Fibroblast of upper back skin (primary cell): Measurements from ENCODE around the gene GLB1L.

ENCODE experiments used
- DNase-seq: peaks from one replicate; pipeline ENCODE4 v3.0.0-alpha.2; 2013

The GLB1L gene

DNA sequence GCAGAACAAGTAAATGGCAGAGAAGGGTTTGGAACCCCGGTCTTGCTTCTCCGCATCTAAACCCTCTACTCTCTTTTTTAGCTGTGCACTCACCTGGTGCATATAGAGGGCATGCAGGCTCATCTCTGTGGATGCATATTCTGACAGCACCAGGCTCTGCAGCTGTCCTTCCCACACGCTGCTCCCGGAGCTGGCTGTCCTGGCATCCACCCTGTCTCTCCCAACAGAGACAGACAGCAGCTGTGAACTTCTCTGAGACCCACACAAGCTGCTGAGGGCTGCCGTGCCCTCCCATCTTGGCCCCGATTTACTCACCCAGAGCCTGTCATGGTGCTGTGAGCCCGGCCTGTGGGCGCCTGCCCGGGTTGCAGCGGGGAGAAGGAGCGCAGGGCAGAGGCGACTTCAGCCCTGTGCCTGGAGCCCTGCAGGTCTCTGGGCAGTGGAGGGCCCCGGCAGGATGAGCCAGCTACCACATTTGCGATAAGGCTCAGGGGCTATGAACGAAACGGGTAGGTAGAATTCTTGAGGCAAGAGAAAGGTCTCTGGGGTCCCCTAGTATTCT is 23.2 kb downstream of the GLB1L start:
- DNase-seq, result no peak

DNA sequence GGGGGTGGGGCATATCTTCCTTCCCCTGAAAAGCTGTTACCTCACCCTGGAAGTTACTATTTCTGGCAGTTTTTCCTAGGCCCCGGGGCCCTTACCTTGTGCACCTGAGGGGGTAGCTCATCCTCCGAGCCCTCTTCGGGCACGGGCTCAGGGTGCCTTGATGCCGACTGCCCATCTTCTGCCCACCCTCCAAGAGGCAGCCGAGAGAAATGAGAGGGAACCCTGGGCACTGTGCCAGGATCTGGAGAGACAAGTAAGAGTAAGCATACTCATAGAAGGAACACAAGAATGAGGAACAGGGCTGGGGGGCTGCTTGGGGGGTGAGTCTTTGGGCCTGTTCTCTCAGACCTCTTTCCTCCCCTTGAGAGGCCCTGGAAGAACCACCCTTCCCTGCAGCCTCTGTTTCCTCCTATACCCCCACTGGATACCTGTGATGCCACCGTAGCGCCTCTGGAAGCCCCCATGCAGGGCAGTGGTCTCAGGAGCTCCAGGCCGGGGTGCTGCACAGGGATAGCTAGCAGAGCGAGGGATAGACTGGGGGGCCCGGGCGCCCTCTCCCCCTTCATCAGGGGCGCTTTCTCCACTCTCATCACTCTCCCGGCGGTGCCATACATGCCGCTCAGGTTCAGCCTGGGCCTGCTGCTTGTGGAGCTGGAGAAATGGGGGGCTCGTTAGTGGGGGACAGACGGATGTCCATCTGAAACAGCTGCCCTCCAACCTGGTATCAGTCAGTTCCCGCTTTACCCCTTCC is 24.4 kb downstream of the GLB1L start:
- no peak for DNase-seq

DNA sequence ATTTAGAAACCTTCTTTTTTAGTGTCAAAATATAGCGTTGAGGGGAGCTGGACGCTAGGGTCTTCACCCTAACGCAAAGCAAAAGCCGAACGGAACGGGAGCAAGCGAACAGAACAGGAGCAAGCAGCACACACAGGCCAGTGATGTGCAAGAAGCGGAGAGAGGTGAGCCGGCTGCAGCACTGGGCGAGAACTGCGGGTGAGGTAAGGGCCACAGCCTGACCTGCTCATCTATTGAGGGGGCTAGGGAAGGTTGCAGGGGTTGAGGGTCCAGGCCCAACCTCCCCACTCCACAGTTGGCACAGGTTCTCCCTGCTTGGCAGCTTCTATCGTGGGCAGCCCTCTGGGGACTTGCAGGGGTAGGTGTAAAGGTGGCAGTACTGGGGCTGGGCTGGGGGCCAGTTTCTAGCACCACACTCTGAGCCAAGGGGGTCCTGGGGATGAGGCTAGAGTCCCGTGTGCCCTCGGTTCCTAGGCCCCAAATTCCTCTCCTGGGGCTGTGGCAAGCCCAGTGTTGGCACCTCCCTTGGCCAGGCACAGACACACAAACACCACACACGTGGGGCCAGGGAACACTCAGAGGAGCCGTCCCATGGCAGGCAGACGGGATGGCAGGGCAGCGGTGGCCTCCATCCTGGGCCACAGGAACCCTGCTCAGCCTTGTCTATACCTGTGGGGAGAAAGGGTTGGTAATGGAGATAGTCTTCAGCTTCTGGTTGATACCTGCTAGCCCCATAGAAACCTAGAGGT is 25.3 kb downstream of the GLB1L start:
- no peak for DNase-seq

DNA sequence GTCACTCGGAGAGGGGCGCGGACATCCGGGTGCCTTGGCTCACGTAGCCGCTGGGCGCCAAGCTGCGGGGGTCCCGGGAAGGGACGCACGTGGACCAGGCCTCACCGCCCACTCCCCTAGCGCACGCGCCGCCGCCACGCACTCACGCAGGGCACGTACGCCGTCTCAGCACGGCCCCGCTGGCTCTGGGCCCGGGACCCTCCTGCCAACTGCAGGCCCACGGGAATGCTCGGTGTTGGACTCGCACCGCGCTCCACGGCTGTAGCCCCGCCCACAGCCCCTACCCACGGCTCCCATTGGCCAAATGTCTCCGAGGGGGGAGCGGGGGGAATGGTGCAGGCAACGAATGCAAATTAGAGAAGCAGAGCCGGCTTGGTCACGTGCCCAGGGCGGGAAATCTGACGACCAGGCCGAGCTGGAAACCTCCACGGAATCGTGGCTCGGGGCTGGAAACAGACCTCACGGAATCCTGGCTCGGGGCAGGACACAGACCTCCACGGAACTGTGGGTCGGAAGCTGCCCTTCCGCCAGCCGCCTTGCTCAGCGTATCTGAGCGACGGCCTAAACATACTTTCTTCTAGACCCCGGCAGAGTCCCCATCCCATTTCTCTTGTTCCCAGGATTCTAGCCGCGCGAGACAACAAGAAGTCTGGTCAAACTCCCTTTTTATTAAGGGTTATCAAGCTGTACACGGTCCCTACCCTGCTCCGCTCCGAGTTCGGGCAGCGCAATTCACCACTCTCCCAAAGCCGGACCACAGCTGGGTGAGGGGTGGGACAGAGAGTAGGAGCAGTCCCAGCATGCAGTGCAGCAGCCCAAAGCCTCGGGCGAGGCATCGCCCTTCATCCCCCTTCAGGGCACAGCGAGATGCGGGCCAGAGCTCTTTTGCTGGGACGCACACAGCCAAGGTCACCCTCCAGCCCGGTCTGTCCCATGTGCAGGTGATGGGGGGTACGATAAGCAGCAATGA is 26.2 kb downstream of the GLB1L start, which contains the start of gene ABCB6:
ABCB6 (minus strand) TSS at position 227 of the 970 bp plus-strand sequence. CDS start 285 bp downstream, outside the sequence.
- peak; percentile 97 for DNase-seq

DNA sequence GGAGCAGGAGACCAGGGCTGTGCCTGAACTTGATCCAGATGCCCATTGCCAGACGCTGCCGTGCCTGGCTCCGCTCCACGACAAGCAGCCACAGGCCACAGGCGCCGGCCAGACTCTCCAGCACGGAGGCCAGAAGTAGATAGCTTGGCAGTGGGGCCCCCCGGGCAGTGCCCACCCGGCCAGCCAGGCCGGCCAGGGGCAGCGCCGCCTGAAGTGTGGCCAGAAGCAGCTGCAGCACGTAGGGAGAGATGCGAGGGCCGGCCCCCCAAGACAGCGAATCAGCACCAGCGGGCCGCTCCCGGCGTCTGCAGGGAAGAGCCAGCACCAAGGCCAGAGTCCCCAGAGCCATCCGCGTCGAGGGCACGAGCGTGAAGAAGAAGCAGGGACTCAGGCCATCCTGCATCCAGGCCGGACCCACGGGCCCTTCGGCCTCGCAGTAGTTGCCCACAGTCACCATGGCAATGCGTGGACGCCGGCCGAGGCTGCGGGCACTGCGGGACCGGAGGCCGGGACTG is 27.0 kb downstream of the GLB1L start:
- peak; percentile 70 for DNase-seq

DNA sequence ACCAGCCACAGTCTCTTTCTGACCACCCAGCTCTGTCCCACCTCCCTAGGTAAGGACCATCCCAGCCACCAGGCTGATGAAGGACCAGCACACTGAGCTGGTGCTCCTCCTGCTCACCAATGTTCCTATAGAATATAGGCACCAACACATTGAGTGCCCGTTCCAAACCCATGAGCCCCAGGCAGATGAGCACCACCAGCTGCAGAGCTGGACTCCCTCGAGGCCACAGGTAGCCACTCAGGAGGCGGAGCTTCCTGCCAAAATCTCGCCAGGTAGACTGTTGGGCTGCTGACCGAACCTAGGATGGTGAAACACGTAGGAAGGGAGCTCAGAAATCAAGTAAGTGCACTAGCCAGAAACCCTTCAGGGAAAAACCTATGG is 28.7 kb downstream of the GLB1L start:
- DNase-seq, result no peak

DNA sequence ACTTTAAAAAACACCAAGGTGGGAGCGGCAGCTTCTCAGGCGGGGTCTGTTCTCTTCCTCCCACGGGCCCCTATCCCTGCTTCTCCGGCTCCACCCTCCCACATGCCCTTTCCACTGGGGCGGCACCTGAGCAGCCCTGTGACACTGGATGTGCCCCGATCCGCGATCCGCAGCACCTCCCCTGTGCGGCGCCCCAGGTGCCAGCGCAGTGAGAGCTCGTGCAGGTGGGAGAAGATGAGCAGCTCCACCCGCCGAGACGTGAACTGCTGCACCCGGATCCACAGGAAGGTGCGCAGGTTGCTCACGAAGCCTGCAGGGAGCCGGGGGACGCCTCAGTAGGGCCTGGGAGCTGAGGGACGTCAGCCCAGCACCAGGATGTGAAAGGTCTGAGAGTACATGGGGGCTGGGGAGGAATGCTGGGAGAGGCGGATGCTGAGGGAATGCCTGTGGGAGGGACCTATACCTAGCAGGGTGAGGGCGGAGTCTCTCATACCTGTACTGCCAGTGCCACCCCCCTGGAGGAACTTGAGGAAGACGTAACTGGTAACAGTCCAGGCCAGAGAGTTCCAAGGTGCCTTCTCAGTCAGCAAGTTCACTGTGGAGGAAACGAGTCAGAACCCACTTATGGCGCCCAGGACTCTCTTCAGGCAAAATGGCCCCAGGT is 29.2 kb downstream of the GLB1L start:
- no peak for DNase-seq

DNA sequence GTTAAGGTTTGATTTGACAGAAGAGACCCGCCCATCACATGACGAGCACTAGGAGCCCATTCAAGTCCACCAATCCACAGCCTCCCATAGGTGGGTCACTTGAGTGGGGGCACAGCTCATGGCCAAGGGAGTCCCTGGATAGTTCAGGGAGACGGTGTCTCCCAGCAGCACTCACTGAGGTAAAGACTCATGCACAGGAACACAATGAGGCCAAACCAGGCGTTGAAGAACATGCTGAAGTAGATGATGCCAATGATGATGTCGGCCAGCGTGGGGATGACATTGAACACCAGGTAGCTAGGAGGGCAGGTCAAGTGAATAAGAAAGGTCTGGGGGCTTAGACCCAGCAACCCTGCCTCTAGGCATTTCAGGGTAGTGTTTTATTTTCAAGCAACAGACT is 30.5 kb downstream of the GLB1L start:
- DNase-seq, result no peak

DNA sequence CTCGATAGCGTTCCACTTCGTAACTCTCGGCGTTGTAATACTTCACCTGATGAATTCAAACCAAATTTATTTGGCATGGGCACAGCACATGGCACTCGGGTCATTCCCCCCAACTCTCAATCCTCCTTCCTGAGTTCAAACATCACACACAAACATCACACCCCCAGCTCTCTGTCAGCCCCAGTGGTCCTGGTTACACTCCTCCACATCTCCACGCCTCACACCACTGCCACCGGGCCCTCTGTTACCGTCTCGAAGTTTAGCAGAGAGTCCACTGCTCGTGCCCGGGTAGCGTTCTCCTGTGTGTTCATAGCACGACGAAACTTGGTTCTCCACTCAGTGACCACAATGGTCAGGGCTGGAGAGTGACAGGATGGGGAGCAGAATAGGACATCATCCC is 31.1 kb downstream of the GLB1L start:
- no peak for DNase-seq

DNA sequence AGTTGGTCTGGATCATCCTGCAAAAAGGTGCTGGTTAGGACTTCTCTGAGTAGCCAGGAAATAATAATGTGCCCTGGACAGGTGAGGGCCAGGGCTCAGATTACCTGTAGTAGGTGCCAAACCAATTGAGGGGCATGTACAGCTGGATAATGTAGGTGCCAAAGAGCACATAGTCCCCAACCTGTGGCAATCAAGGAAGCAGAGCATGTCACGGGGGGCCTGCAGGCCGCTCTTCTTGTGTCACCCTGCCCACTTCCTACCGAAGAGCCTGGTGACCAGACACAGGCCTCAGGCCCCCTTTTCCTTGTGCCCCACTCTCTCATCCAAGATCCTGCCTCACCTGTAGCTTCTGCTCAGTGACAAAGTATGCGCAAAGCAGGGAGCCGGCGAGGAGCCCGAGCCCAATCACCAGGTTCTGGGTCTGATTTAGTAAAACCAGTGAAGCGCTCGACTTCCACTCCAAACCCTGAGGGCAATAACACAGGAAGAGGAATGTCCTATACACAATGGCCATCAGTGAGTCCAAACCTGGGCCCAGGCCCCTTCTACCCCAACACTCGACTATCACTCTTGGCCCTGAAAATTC is 31.7 kb downstream of the GLB1L start:
- no peak for DNase-seq

DNA sequence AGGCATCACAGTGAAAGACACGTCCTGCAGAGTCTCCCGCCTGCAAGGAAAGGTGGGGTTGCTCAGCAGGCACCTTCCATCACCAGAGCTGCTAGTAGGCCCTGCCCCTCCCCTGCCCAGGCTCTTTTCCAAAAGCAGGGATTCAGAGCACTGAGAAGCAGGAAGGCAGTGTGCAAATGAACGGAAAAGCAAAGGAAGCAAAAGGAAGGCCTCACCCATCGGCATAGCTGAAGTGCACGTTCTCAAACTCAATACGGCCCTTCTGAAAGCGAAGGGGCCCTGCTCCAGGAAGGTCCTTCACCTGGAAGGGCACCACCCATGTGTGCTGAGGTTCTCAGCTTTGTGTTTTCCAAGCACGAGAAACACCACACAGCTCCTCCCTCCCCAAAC is 32.2 kb downstream of the GLB1L start:
- no peak for DNase-seq

DNA sequence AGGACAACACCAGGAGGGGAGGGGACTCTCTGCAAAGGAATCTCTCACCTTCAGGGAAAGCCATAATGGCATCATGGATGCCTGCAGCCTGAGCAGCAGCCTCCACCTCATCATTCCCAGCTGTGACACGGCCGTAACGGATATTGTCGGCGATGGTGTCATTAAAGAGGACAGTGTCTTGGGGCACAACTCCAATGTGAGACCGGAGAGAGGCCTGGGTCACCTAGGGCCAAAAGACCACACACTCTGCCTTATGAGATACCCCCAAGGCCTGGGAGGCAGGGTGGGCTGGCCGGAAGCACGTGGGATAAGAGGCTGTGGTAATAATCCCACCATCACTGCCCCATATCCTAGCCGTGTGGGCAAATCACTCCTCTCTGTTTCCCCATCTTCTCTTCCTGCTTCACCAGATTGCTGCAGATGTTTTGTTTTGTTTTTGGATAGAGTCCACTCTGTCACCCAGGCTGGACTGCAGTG is 34.3 kb downstream of the GLB1L start:
- DNase-seq, result no peak

DNA sequence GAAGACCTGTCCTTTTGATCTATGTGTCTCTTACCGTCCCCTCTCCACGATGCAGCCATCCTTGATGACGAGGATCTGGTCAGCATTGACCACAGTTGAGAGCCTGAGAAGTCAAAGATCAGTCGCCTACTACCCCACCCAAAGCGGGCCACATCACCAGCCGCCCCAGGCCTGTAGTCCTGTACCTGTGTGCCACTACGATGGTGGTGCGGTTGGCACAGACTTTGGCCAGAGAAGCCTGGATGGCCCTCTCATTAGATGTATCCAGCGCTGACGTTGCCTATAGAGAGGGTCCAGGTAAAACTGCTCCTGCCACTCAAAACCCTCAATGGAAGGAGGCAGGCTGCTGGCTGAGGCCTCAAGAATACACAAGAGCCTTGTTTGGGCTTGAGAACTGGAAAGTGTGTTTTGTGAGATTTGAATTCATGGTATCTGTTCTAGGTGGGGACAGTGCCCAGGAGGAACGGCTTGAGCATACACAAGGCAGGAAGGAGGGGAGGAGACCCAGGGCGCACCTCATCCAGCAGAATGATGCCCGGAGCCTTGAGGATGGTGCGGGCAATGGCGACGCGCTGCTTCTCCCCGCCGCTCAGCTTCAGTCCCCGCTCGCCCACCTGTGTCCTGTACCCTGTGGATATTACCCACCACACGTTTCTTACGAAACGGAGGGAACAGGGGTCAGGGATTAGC is 34.9 kb downstream of the GLB1L start:
- no peak for DNase-seq

DNA sequence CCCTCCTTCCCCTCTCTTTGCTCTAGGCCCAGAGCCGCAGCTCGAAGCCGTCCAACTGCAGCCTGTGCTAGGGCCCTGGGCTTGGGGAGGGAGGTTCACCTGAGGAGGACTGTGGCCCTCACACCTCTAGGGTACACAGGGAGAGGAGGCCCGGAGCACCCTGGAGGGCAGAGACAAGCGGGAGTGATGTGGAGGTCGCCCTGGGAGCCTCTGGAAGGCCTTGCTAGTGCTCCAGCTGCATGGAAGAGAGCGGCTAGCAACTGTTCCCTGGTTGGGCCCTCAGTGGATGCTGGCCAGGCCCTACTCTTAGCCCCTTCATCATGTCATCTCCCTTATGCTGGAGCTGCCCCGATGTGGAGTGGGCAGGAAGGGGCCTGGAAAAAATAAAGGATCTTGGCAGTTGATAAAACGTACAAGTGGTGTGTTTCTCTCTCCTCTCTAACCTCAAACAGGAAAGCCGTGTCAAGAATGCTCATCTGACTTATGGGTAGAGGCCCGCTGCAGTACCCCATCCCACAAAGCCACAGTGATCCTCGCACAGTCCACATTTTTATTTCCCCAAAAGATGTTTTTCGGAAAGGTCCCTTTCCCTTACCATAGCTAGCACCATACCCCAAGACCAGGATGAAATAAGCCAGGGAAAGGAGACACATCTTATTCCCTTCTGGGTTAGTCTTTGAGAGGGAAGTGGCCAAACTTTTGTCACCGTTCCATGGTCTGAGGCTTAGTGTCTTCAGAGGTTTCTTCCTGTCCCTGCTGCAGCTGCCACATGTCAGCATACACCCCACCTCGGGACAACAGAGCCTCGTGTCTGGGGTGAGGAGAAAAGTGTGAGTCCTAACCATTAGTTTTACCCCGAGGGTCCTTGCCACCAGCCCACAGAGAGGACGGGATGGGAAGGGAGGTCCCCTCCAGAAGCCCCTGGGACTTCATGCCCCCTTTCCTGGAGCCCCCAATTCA is 35.7 kb downstream of the GLB1L start:
- no peak for DNase-seq

DNA sequence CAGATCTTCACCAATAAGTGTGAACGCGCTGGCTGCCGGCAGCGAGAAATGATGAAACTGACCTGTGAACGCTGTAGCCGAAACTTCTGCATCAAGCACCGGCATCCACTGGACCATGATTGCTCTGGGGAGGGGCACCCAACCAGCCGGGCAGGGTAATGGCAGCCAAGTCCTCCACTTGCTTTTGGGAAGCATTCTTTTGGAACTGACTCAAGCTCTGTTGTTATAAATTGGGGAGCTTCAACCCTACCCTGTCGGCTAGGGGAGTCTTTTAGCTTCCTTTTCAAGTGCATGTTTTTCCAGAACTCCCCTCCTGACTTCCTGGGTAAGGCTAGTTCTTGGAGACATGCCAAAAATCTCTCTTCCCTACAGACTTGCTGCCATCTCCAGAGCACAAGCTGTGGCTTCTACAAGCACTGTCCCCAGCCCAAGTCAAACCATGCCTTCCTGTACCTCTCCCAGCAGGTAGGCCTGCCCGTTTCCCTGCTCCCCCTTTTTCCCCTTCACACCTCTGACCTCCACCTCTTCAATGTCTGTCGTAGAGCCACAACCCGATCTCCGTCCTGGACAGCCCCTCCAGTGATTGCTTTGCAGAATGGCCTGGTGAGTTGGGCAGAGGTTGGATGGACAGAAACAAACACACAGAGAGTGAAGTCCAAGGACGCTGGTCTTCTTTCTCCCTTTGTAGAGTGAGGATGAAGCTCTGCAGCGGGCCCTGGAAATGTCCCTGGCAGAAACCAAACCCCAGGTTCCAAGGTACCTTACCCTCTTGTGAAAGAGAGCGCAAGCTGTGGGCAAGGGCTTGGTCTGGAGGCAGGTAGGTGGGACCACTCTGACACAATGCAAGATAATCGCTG is 37.1 kb downstream of the GLB1L start:
- DNase-seq, result peak; percentile 28

DNA sequence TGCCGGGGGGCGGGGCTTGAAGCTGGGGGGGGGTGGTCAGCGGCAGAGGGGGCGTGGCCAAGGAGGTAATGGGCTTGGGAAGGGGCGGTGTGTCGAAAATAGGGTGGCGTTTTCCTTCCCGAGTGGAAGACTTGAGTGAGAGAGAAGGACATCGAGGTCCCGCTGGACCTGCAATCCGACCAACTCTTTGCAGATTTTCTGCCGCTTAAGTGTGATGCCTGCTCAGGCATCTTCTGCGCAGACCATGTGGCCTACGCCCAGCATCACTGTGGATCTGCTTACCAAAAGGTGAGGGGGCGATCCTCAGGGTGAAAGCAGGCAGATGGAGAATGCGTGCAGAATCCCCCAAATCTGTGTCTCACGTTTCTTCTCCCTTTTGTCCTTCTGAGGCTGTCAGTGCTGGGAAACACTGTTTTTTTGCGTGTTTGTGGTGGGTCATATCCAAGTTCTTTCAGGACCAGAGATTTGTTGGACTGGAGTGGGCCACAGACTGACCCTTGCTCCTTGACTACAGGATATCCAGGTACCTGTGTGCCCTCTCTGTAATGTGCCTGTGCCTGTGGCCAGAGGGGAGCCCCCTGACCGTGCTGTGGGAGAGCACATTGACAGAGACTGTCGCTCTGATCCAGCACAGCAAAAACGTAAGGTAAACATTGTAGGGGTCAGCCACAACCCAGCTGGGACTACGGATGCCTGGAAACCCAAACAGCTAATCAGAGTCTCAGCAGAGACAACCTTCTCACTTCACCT is 37.9 kb downstream of the GLB1L start:
- no peak for DNase-seq

DNA sequence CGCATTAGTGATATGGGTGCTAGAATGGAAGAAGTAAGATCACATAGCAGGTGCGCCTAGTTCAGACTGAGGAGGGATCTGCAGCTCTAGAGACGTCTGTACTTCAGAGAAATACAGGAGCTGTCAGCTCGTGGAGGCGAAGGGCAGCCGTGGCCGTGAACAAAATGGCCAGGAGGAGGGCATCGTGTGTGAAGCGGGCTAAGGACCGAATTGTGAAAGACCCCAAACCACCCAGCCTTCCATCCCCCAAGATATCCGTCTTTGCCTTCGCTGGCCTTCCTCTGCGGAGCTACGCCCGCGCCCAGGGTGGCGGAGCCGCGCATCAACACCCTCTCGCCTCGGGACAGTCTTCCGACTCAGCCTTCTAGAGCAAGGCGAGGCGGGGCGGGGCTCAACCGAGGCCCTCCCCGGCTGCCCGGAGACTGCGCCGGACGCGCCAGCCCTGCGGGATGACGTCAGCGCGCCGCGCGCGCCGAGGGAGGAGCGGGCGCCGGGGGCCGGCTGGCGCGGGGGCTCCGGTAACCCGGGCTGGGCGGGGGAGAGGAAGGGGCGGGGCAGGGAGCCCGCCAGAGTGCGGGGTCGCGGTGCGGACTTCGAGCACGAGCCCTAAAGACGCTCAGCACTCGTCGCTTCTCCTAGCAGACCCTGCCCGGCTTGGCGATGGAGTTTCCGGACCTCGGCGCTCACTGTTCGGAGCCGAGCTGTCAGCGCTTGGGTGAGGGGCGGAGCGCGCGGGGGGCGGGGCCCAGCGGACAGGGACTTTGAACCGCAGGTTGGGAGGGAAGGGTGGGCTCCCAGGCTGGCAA is 38.7 kb downstream of the GLB1L start, which contains the start of gene ZFAND2B:
ZFAND2B (plus strand) TSS at position 455 of the 806 bp plus-strand sequence; CDS start at position 661, 206 bp downstream.
- DNase-seq, result peak; percentile 91
